ENCODE data around the gene NT5C3A.
"Not testable (repeated sequence)": the region's sequence is repeated elsewhere in the genome, so short reads cannot be mapped to it uniquely, and the experiment has no call there.

NT5C3A gene

DNA sequence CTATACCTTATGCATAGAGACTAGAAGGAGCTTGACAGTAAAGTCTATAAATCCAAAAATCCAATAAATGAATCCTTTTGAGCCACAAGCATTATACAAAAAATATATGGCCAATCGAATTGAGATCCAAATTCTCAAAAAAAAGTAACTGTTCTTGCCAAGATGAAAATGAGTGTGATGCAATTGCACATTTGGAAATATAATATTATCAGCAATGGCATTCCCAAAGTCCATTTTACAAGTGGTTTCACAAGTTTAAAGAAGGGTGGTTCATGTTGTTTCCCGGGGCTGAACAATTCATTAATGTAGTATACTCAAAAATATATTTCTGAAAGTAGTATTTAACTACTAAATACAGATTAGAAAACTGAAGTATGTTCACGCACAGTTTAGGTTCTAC is 39.3 kb upstream of the NT5C3A start:
- TF ChIP-seq CTCF (conservative IDR thresholded peaks at IDR 0.05), result no peak
- H3K27ac ChIP-seq, result no peak overlapping the region

- no peak for TF ChIP-seq CTCF (conservative IDR thresholded peaks at IDR 0.05)
- H3K27ac ChIP-seq, result no peak overlapping the region
Observed at GRCh38 chr7:33100770-33101169, 38.2 kb upstream of the NT5C3A start.

DNA sequence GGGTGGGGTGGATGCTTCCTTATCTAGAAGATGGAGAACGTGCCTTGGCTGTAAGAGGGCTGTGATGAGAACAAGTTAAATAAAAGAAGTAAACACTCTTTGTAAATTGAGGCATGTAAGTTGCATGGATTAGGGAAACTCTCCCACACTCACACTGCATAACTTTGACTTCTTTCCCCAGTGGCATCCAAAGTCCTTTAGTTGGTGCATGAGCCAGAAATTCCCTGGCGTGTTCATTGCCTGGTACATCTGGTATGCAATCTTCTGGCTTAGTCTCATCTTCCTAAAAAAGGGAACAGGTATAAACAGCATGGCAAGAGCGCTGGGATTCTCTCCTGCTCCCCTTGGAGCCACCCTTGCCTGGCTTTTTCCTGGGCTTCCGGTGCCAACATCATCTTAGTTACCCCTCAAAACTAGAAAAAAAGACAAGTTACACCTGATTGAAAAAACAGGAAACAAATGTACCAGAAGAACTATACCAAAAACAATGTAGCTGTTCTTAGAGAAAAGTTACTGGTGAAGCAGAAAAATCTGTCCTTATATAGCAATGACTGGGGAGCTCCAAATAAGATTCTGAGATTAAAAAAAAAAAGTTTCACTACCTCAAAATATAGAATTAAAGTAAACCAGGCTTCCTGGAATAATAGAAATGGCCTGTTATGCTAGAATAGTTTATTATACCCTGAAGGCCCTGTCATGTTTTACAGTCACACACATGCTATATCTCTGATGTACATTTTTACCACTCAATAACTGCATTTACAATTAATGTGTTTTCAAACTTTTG is 36.8 kb upstream of the NT5C3A start:
- H3K27ac ChIP-seq, result peak overlapping the region; percentile 19; the same call in 1 of the 2 replicates
- TF ChIP-seq CTCF (conservative IDR thresholded peaks at IDR 0.05), result no peak

- H3K27ac ChIP-seq, result not testable (repeated sequence)
Observed at GRCh38 chr7:33094745-33095275, 32.2 kb upstream of the NT5C3A start.

- no peak for TF ChIP-seq CTCF (conservative IDR thresholded peaks at IDR 0.05)
- no peak overlapping the region for H3K27ac ChIP-seq
Observed at GRCh38 chr7:33093266-33093665, 30.7 kb upstream of the NT5C3A start.

- no peak for TF ChIP-seq CTCF (conservative IDR thresholded peaks at IDR 0.05)
- no peak overlapping the region for H3K27ac ChIP-seq
Observed at GRCh38 chr7:33091641-33092191, 29.1 kb upstream of the NT5C3A start.

DNA sequence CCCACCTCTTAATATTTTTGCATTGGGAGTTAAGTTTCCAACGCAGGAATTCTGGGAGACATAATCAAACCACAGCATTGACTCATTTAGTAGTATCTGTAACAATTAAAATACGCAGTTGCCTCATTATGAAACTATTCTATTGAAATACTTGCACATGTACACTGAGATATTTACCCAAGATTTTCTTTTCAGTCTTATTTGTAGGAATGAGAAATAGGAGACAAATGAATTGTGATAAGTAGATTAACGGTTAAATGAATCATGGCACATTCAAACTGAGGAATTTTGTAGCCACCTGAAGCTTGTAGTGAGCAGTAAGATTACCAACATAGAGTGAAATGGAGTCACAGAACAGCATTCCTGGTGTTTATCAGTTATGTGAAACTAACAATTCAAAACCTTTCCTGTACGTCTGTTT is 28.5 kb upstream of the NT5C3A start:
- no peak for TF ChIP-seq CTCF (conservative IDR thresholded peaks at IDR 0.05)

GRCh38 chr7:33089142-33089541 is 26.6 kb upstream of the NT5C3A start:
- no peak for TF ChIP-seq CTCF (conservative IDR thresholded peaks at IDR 0.05)
- H3K27ac ChIP-seq, result no peak overlapping the region

More for the DNA sequence above, 28.5 kb upstream of the NT5C3A start:
- H3K27ac ChIP-seq, result no peak overlapping the region
